HG02678 (cell line): Measurements from ENCODE around the gene GABRA5.
"Not testable (repeated sequence)": the region's sequence is repeated elsewhere in the genome, so short reads cannot be mapped to it uniquely, and the experiment has no call there.

Experiments used
- ATAC-seq: cut with Tn5 transposase; IDR thresholded peaks from one replicate; pipeline ENCODE4 v1.9.1; 2021; ENCODE audit warnings: mild to moderate bottlenecking, moderate library complexity; ENCODE audit not compliant: unreplicated experiment

GABRA5 gene

DNA sequence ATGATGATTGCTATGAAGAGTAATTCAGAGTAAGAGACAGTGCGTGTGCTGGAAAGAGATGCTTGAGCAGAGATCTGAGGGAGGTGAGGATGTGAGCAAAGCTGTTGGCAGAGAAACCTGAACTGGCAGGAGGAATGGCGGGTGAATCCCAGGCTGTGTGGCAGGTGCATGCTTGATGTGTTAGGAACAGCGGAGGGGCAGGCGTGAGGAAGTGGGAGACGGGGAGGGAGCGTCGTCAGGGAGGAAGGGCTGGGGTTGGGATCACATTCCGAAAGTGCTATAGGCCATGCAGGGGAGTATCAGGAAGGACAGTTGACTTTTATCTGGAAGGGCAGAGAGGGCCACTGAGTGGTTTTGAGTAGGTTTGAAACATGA lies 8.6 kb downstream of the GABRA5 start:
- ATAC-seq, result no peak

DNA sequence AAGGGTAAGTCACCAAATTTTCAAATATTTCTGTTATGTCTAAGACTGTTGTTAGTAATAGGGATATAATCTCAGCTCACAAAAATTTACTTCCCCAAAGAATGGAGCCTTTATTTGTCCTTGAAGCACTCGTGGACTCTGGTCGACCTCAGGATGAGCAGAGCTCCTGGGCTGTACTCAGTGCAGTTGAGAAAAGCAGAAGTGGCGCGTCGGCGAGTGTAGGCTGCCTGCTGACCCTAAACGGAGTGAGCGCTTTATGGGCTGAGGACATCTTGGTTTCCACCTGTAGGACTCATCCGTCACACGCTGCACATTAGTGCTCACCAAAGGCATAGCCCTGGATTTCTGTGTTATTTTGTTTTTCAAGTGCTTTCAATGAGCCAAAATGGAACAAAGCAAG lies 11.0 kb downstream of the GABRA5 start:
- ATAC-seq, result no peak

DNA sequence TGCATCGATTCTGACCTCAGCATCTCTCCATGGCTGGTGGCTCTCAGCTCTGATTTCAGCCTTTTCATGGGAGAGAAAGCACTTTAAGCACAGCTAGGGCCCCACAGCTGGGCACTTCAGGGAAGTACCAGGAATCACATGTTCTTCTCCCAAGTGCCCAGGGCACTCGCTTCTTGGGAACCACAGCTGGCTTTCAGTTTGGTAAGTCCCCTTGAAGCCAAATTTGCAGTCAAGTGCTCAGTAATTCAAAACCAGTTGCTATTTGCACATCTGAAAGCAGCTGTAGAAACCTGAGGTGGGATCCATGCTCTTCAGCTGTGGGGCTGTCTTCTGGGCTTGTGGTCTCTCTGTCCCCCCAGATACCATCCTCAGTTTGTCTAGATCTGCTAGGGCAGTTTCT lies 12.8 kb downstream of the GABRA5 start:
- no peak for ATAC-seq

DNA sequence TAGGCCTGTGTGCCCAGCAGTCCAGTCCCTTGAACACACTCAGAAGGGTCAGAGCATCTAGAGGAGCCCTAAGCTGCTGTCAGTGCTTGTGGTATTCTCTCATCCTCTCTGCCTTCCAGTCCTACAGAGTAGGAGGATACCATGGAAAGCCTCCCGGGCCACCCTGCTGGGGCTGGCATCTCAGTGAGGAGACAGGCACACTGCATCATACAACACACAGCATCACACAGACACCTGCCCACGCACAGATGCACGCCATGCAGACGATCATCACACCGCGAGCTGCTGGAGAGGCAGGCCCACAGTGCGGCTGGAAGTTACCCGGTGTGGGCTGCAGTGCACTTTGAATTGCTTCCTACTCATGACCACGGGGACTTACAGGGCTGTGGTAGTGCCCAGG lies 15.2 kb downstream of the GABRA5 start:
- ATAC-seq, result no peak

DNA sequence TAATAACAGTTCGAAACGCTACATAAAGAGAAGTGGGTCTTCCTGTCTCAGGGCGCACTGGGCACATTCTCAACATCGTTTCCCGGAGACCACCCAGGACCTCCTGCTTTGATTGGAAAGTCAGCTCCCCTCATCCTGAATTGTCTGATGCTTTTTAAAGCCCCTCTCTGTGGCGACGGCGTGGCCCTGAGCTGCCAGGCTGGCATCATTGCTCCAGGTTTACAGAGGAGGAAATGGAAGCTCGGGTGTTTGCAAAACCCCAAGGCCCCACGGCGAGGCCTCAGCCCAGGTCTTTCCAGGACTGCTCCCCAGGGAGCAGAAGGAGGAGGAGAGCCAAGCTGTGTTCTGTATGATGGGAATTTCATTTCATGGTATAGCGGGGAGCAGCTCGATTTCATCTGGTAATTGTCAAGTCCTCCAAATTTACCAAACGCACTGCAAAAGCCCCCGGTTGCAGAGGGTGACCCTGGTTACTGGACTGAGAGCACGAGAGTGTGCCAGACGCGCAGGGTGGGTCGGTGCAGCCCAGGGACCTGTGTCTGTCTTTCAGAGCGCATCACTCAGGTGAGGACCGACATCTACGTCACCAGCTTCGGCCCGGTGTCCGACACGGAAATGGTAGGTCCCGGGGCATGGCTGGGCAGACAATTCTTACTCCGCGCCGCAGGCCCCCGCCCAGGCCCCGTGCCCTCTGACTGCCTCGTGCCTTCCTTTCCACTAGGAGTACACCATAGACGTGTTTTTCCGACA lies 15.9 kb downstream of the GABRA5 start:
- ATAC-seq, result no peak

DNA sequence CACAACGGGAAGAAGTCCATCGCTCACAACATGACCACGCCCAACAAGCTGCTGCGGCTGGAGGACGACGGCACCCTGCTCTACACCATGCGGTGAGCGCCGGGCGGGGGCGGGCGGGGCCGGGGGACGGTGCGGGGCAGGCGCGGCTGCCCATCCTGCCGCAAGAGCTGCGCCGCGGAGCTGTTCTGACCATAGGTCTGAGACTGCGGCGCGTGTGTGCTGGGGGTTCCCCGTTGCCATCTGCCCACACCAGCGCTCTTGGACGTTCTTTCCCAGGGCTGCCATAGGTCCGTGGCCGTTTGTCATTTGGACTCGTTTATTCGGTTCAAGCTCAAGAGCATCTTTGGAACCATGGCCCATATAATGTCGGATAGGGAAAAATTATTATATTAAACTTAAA lies 16.6 kb downstream of the GABRA5 start:
- no peak for ATAC-seq

DNA sequence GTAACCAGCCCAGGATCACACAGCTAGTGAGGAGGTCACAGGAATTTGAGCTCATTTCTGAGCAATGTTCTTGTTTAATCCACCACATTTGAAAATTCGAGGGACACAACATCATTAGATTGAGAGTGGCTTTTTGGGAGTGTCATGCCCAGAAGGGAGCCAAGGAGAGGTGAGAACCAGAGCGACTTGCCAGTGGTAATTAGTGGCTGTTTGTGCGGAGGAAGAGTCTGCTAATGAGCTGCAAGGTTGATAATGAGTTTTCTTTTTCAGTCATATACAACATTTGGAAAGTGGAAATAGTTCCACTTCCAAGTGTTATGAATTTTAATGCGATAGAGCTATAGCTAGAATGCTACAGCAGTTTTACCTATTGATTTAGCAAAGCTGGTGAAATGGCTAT lies 19.7 kb downstream of the GABRA5 start:
- ATAC-seq, result no peak

DNA sequence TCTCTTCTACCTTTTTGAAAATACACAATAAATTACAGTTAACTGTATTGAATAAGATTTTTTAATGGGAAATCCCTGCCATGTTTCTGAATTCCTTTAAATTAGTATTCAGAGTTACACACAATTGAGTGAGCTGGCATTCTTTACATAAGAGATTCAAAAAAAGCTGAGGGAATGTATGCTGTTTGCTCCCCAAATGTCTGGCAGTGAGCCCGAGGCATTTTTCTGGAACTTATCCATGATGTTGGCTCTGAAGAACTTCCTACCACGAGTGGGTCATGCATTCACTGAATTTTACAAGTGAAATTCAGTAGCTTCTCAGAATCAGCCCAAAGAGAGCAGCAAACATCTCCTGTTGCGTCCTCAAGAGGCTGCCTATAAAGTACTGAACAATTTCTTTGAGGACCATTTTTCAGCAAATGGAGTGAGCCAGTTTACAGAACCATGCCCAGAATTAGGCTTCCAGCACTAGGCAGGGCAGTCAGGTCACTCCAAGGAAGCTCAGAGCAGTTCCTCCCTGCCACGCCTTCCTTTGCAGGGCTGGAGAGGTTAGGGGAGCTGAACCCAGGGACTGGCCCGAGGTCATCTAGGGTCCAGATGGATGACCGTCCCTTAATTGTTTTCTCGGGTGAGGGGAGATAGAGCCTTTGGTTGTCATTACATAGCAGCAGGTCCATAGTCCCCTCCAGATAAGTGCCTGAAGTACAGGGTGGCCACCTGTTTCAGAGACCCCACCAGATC lies 21.2 kb downstream of the GABRA5 start:
- no peak for ATAC-seq

DNA sequence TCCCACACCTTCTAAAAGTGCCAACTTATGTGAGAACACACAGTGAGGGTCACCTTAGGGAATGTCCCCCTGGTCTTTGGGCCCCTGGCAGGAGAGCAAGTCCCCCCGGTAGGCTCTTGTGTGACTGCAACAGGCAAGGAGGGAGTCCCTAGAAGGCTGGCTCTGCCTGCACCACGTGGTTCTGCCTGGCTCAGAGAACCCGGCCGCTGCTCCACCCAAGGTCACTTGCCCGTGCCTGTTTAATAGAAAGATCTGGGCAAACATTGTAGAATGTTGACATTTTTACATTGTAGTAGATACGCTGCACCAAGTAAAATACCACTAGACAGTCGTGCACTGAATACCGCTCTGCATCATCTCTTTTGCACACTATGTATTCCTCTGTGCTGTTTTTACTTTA lies 21.9 kb downstream of the GABRA5 start:
- no peak for ATAC-seq

DNA sequence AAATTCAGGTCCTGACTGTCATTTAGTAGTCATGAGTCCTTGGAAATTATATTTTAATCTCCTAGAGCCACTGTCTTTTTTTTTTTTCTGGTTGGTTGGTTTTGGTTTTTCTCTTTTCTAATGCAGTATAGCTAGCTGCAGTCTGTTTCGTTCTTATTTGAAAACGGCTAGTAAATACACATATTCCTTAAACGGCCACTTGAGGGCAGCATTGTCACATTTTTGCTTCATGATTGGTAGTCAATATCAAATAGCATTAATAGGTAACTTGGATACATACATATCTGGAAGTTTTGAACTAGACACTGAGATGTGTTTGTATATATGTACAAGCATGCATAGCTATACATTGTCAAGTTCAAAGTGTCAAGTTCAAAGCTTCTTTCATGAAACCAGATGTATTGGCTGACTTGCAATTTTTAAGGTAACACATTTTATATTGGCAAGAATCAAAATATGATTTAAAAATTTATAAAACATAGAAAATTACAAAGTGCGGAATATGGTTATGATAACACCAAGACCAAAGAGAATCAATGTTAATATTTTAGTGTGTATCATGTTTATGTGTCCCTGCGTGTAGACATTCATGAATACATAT lies 22.5 kb downstream of the GABRA5 start:
- ATAC-seq, result no peak

DNA sequence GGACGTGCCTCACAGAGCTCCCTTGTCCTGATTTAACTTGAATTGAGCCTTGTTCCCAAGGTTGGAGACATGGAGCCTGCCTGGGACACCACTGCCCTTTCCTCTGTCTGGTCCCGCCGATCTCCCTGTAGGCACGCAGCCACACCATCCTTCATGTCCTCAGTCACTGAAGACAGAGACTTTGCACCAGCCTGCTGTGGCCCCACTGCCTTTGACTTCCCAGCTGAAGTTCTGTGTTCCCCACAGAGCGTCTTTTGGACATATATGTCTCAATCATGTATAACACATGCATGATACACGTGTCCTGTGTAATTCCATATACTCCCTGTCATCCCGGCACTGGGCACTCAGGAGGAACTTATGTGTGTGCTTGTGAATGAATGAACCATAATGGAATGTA lies 23.6 kb downstream of the GABRA5 start:
- no peak for ATAC-seq

DNA sequence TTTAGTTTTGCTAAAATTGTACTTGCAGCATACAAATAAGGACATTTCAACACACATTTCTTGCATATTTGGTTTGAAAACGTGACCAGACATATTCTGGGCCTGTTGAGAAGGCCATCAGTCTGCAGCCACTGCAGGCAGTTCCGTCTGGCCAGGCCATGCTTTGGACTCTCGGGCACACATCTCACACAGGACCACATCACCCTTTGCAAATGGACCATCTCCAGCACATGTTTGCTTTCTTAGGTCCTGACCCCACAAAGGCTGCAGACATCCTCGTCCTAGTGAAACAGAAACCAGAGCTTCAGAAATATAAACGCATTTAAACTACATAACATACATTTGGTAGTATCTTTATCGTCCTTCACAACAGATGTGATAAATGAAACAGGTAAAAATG lies 24.1 kb downstream of the GABRA5 start:
- no peak for ATAC-seq

DNA sequence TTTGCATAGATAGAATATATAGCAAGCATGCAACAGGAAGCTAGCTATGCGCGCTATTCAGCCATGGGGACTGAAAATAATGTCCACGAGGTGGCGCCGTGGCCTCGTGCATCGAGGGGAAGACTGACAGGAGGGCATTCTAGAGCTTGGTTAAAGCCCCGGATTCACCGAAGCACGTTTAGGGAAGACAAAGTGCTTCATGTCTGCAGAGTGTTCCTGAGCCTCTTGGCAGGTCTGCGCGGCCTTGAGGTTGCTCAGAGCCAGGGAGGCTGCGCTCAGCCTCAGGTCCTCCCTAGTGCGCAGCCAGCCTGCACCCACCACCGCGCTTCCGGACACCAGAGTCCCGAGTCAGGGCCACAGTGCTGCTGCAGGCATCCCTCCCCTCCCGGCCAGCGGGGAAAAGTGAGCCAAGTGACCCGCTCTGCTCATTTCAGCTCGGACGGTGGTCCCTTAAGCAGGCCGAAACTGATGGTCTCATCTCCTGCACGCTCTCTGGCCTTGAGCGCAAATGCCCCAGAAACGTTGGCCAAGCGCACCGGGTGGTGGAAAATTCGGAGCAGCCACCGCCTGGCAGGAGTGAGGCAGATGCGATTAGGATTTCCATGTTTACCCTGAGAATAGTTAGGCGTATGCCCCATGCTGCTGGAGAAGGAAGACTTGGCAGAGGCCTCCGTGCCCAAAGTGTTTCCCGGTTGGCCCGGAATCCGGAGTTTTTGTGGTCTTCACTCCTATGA lies 24.8 kb downstream of the GABRA5 start:
- no peak for ATAC-seq

DNA sequence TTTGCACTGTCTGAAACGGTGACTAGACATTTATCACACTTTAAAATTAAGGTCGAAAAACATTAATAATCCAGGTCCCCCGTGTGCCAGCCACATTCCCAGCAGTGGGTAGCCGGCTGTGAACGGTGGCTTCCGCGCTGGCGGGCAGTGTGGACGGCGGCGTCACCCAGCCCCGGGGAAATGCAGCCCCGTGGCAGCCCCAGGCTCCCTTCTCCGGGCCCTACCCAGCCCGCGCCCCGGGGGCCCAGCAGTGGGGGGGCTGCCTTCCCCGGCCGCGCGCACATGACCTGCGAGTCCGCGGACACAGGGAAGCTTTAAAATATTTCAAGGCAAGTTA lies 25.3 kb downstream of the GABRA5 start:
- ATAC-seq, result no peak

DNA sequence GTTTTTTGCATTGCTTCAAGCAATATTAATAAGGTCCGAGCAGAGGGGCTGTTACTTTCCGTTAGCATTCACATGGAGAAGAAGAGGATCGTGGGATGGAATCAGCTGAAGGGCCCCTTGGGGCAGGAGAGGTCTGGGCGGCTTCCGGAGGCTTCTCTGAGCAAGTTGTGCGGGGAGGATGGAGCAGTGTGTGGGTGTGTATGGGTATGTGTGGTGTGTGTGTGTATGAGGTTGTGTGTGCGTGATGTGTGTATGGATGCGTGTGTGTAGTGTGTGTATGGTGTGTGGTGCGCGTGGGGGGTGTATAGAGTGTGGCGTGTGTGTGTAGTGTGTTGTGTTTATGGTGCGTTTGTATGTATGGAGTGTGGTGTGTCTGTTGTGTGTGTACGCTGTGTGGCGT lies 25.8 kb downstream of the GABRA5 start:
- ATAC-seq, result no peak

DNA sequence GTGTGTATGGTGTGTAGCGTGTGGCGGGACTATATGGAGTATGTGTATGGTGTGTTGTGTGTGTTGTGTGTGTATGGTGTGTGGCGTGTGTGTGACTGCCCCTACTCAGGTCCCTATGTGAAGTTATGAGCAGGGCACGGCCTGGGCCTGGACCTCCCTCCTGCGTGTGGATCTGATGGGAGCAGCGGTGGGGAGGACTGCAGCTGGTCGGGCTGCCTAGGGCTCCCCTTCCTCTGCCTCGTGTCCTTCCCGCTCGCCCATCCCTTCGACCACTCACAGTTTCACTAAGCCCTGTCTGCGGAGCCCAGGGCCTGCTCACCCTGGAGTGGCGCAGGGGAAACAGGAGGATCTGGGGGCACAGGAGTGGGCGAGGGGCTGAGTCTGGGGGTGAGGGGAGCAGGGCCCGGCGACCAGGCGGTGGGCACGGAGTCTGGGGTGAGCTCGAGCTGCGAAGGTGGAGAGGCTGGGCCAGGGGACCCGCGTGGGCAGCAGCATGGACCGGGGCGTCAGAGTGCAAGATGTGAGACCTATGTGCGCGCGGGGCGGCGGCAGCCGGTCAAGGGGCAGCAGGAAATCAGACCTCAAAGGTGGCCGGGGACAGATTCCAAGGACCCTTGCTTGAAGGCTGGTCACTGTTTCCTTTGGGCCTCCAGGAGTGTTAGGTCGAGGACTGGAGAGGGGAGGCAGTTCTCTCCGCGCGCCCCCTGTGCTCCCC lies 26.6 kb downstream of the GABRA5 start:
- no peak for ATAC-seq

DNA sequence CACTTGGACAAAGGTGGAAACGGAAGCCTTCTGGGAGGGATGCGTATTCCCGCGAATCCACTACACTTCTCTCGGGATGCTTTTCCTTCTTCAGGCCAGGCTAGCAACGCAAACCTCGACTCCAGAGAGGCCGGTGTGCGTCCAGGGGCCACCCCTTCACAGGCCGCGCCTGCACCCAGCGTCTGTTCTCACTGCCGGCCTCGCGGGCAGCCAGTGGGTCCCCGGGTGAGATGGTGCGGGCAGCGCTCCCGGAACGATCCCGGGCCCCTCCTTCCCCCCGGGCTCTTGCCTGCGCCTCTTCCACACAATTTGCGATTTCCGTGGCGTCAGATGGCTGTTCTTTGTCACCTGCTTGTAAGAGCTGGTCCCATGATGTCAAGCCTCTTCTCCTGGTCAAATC lies 27.3 kb downstream of the GABRA5 start:
- ATAC-seq, result no peak

DNA sequence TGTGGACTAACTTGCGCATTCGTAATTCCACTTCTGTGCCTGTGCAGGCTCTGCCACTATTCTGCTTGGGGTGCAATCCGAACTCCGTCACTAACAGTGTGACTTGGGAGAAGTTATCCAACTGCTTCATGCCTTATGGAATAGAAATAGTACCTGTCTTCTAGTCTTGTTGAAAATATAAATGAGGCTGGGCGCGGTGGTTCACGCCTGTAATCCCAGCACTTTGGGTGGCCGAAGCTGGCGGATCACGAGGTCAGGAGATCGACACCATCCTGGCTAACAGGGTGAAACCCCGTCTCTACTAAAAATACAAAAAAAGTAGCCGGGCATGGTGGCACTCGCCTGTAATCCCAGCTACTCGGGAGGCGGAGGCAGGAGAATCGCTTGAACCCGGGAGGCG lies 28.5 kb downstream of the GABRA5 start:
- not testable (repeated sequence) for ATAC-seq

DNA sequence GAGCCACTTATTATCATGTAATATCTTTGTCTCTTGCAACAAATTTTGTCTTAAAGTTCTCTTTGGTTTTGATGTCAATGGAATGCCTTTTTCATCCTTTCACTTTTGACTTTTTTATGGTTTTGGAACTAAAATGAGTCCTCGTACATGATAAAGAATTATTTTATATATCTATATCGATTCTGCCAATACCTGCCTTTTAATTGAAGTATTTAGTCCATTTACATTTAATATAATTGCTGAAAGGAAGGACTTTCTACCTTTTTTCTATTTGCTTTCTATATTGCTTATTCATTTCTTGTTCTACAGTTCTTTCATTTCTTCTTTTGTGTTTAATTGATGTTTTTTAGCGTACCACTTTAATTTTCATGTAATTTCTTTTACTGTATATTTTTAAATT lies 32.8 kb downstream of the GABRA5 start:
- no peak for ATAC-seq

DNA sequence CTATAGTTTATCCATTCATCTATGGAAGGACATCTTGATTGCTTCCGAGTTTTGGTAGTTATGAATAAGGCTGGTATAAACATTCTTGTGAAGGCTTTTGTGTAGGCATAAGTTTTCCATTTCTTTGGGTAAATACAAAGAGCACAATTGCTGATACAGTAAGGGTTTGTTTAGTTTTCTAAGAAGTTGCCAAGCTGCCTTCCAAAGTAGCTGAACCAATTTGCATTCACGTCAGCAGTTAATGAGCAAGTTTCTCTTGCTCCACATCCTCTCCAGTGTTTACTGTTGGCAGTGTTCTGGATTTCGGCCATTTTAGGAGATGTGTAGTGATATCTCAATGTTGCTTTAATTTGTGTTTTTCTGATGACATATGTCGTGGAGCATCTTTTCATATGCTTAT lies 34.2 kb downstream of the GABRA5 start:
- ATAC-seq, result no peak

DNA sequence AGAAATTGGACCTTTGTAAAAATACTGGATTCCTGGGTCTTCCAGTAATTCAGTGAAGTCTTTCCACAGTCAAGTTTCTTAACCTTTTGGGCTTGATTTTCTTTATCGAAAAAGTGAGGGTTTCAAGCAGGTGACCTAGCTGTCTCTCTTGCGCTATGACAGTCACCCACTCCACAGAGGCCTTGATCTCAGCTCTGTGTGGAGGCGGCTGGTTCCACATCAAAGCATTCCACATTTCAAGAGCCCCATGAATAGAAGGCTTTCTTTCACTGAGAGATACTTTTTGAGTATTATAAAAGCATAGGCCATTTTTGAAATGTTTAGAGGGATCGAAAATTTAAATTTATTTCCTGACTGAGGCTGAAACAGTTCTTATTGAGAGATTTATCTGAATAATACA lies 43.9 kb downstream of the GABRA5 start:
- no peak for ATAC-seq
